NCI-H526 (cell line): ENCODE data around the gene ZDHHC7.
"Not testable (repeated sequence)": the region's sequence is repeated elsewhere in the genome, so short reads cannot be mapped to it uniquely, and the experiment has no call there.

Experiments
- DNase-seq, 2 experiments: peaks; one replicate each; lab custom pipeline; 2025; lab: John Stamatoyannopoulos, UW

ZDHHC7 gene

DNA sequence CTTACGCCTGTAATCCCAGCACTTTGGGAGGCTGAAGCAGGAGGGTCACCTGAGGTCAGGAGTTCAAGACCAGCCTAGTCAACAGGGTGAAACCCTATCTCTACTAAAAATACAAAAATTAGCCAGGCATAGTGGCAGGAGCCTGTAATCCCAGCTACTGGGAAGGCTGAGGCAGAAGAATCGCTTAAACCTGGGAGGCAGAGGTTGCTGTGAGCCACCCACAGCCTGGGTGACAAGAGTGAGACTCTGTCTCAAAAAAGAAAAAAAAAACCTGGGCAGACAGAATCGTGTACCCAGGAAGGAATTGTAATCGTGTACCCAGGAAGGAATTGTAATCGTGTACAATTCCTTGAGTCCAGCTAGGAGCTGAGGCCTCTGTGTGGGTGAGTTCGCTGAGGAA is 72.7 kb downstream of the ZDHHC7 start:
- not testable (repeated sequence) for DNase-seq

DNA sequence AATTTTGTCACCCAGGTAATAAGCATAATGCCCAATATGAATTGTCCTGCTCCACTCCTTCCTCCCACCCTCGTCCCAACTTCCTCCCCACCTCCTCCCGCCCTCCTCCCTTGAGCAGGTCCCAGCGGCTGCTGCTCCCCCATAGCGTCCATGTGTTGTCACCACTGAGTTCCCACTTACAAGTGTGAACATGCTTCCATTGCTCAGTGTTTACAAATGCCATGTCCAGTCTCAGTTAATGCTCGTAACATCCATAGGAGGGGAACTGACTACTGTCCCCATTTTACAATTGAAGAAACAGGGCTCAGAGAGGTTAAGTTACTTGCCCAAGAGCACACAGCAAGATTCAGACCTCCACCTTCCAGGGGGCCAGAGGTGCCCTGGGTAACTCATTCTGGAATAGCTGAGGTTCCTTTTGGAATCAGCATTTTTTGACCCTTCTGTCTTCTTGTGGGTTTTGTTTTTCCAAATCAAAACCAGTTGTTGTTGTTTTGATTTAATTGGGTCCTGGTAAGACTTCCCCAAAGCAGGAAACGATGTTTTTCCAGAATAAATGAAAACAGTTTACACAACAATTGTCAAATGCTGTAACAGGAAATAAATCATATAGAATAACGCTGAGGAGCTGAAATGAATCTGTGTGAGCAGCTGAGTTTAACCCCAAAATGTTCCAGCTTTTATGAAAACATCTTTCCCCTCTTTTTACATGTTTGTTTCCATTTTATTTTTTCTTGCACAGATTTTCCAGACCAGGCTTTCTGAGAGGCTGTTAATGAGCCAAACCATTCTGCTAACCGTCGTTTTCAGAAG is 73.9 kb downstream of the ZDHHC7 start:
- DNase-seq = no peak

GRCh38 chr16:84933774-84934631 is 77.3 kb downstream of the ZDHHC7 start:
- DNase-seq = no peak

DNA sequence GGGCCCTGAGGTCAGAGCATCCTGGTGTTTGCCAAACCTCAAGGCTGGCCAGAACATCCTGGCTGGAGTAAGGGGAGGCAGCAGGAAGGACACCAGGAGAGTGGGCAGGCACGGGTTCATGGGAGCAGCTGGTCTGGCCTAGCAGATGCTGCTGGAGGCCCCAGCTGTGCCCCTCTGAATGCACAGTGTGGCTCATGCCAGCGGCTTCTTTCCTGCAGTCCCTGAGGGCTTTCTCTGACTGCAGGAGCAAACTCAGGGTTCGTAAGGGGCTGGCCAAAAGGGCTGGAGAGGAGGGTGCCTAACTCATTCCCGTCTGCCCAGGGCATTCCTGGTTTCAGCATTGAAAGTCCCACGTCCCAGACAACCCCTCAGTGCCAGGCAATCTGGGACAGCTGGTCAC is 78.7 kb downstream of the ZDHHC7 start:
- DNase-seq = no peak

DNA sequence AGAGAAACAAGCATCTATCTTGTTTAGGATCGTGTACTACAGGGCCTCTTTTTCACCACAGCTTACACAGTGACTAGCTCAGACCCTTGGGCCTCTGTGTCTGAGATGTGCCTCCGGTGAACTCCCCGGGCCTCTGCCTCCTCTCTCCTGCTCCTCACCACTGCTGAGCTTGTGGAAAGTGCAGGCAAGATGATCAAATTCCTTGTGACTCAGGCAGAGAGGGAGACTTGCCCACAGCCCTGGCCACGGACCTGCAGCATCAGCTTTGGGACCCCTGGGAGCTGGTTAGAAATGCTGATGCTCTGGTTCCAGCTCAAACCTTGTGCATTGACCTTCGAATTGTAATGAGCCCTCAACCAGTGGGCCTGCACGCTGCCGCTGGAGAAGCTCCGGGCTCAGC is 79.8 kb downstream of the ZDHHC7 start:
- no peak for DNase-seq

GRCh38 chr16:84931107-84931494 is 80.2 kb downstream of the ZDHHC7 start:
- DNase-seq = no peak

DNA sequence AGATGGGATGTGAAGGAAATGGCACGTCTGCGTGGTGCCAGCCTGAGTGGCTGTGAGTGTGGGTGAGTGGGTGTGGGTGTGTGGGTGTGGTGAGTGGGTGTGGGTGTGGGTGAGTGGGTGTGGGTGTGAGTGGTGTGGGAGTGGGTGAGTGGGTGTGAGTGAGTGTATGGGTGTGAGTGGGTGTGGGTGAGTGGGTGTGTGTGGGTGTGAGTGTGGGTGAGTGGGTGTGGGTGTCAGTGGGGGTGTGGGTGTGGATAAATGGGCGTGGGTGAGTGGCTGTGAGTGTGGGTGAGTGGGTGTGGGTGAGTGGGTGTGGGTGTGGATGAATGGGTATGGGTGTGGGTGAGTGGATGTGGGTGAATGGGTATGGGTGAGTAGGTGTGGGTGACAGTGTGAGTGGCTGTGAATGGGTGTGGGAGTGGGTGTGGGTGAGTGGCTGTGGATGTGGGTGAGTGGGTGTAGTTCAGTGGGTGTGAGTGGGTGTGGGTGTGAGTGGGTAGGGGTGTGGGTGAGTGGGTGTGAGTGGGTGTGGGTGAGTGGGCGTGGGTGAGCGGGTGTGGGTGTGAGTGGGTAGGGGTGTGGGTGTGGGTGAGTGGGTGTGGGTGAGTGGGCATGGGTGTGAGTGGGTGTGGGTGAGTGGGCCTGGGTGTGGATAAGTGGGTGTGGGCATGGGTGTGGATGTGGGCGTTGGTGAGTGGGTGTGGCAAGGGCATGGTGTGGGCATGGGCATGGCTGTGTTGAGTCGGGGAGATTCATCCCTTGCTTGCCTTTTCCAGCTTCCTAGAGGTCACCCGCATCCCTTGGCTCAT is 80.8 kb downstream of the ZDHHC7 start:
- DNase-seq = no peak

- no peak for DNase-seq
Measured at GRCh38 chr16:84929421-84930297, 81.7 kb downstream of the ZDHHC7 start.

DNA sequence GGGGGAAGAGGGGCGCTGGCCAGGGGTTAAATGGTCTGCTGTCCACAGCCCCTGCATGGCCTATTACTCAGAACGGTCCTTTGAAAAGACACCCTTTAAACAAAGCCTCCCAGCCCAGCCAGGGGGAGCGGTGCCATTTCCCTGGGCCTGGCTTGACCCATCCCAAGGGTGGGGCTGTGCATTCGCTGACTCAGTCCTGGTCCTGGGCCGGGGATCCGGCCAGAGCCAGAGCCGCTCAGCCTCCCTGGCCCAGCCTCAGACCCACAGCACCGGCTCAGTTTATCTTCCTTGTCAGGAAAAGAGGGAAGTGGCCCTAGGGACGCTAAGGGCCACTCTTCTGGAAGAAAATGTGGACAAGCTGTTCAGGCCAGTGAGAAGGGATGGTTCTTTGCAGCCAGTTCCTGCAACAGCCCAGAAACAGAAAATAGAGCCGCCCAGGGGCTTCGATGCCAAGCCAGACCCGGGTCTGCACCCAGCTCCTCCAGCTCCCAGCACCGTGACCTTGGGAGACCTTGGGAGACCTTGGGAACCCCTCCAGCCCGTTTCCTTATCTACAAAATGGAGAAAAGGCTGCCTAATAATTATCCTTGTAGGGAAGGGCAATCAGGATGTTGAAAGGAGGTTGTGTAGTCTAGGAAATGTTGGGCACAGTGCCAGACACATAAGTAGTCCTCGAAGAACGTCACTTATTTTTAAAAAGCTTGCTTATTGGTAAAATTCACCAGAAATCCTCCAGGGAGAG is 82.5 kb downstream of the ZDHHC7 start:
- DNase-seq = no peak

GRCh38 chr16:84927621-84928591 is 83.4 kb downstream of the ZDHHC7 start:
- DNase-seq = no peak

GRCh38 chr16:84926462-84926861 is 84.9 kb downstream of the ZDHHC7 start:
- no peak for DNase-seq

- DNase-seq = no peak
Measured at GRCh38 chr16:84925773-84926372, 85.5 kb downstream of the ZDHHC7 start.

DNA sequence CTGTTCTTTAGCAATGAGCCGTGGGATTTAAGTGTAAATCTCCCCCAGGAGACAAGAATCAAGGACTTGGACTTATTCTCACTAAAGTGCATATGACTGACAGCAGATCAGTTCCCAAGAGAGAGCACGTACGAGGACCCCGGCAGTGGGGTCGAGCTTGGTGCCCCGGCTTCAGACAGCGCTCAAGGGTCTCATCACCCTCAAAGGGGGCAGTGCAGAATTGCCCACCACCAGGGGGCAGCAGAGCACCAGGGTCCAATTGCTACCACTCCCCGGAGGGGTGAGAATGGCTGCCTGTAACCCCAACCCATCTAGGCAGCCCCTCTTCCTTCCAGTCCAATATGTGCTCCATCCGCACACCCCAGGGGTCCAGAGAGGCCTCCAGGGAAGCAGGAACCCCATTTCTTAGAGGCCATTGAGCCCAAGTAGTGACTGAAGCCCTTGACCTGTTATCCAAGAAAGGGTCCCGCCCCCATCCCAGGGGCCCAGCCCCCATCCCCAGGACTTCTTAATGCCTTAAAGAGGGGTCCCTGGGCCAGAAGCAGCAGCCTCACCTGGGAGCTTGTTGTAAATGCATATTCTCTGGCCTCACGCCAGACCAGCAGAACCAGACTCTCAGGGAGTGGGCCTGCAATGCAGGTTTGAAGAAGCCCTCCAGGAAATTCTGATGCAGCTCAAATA is 86.1 kb downstream of the ZDHHC7 start:
- peak in 1 of 2 experiments; percentile 26 for DNase-seq

GRCh38 chr16:84924331-84925091 is 86.8 kb downstream of the ZDHHC7 start:
- DNase-seq = no peak
